Right forelimb (tissue), 1 donor: ENCODE data around the gene SRD5A1.
A peak's percentile ranks its signal among the peaks of the same experiment; 100 is the strongest.
"Not testable (repeated sequence)": the region's sequence is repeated elsewhere in the genome, so short reads cannot be mapped to it uniquely, and the experiment has no call there.

Experiments used
- DNase-seq: peaks from one replicate; pipeline ENCODE4 v3.0.0-alpha.2; 2018

Gene SRD5A1

GRCh38 chr5:6649186-6649585 is 15.9 kb downstream of the SRD5A1 start:
- DNase-seq, result no peak

DNA sequence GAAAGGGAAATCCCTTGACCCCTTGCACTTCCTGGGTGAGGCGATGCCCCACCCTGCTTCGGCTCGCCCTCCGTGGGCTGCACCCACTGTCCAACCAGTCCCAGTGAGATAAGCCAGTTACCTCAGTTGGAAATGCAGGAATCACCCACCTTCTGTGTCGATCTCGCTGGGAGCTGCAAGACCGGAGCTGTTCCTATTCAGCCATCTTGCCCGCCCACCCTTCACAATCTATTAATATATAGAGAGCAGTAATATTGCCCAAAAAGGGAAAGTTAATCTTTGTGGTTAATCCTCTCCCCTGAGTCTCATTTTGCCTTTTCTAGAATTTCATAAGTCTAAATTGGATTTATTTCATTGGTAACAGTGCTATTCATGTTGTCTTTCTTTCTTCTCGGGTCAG is 16.4 kb downstream of the SRD5A1 start:
- DNase-seq, result no peak

DNA sequence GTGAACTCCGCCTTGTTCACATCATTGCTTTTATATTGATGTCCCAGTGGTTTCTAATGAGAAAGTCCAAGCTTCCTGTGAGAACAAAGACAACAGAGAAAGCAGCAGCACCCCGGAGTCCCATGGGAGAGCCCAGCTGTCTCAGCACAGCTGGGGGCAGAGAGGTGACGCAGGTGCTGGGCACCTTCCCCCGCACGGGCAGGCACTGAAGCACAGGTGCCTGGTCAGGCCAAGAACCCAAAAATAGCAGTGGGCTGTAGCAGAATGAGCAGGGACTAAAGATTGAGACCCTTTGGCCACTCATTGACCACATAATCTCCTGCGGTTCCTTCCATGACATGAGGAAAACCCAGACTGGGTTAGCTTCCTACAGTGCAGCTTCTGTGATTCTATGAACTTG is 18.8 kb downstream of the SRD5A1 start:
- no peak for DNase-seq

- DNase-seq, result no peak
Measured at GRCh38 chr5:6655432-6655831, 22.2 kb downstream of the SRD5A1 start.

- no peak for DNase-seq
Measured at GRCh38 chr5:6656680-6657079, 23.4 kb downstream of the SRD5A1 start.

GRCh38 chr5:6659941-6660684 is 26.9 kb downstream of the SRD5A1 start:
- no peak for DNase-seq

DNA sequence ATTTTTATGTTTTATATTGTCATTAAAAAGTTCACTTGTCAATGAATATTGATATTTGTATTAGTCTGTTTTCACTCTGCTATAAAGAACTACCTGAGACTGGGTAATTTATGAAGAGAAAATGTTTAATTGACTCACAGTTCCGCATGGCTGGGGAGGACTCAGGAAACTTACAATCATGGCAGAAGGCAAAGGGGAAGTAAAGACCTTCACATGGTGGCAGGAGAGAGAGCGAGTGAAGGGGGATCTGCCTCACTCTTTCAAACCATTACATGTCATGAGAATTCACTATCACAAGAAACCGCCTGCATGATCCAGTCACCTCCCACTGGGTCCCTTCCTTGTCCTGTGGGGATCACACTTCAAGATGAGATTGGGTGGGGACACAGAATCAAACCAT is 27.4 kb downstream of the SRD5A1 start:
- no peak for DNase-seq

GRCh38 chr5:6666762-6667161 is 33.5 kb downstream of the SRD5A1 start:
- DNase-seq, result no peak

DNA sequence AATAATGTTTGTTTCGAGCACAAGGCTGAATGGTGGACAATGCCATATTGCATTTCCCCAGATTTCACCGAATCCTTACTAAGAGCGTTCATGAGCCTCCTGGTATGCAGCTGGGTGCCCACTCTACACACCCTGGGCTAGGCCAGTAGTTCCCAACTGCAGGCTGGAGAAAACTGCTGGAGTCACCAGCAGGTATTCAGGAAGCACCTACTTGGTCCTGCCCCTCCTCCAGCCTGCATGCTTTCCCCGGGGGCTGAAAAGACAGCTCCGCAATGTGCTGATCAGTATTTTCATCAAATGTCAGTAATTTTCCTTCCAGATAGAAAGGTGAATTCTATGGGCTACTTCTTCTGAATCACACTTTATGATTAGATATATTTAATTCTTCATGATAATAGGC is 34.4 kb downstream of the SRD5A1 start:
- no peak for DNase-seq

DNA sequence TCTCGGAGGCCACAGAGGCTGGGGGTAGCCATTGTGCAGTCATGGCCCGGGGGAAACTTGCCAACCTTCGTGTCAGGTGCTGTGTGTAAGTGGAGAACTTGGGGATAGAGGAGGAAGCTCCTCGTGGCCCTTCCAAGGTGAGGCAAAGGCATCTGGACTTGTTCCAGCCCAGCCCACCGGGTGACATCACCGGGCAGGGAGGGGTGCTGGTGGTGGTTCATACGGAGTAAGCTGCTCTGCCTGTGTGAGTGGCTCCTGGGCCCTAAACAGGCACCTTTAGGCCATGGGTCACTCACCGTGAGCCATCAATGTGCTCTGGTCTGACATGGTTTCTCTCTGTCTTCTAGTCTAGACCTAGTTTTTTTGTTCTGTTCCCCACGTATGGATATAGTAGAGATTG is 35.5 kb downstream of the SRD5A1 start:
- not testable (repeated sequence) for DNase-seq

- no peak for DNase-seq
Measured at GRCh38 chr5:6673031-6673430, 39.8 kb downstream of the SRD5A1 start.

DNA sequence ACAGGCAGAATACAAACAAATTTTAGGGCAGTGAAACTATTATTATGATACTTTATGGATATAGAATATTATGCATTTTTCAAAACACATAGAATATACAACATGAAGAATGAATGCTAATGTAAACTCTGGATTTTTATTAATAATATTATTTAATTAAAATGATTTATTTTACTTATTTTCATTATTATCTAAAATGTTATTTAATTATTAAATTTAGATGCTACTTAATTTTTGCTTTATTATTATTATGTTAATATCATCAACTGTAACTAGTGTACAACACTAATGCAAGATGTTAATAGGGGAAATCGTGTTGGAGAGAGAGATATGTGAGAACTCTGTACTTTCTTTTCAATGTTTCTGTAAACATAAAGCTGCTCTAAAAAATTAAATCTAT is 40.7 kb downstream of the SRD5A1 start:
- no peak for DNase-seq

- DNase-seq, result no peak
Measured at GRCh38 chr5:6674421-6674820, 41.2 kb downstream of the SRD5A1 start.

DNA sequence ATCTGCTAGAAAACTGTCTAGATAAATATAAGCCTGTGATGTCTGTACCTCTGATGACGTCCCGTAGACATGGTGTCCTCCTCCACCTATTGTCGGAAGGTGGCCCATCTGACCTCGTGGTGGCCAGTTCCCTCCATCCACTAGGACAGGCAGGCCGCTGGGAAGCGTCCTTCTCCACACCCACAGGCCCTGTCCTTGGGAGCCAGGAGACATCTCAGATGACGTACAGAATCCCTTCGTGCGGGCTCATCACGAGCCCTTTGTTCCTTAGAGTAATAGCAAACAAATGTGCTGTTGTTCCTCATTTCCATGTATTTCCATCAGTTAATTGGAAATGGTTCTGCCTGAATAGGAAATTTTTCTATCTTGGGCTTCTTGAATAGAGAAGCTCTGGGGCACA is 41.6 kb downstream of the SRD5A1 start:
- DNase-seq, result no peak

- DNase-seq, result no peak
Measured at GRCh38 chr5:6675784-6676491, 42.7 kb downstream of the SRD5A1 start.

GRCh38 chr5:6676702-6677101 is 43.5 kb downstream of the SRD5A1 start:
- DNase-seq, result no peak

GRCh38 chr5:6678385-6678784 is 45.1 kb downstream of the SRD5A1 start:
- no peak for DNase-seq

- no peak for DNase-seq
Measured at GRCh38 chr5:6680922-6681321, 47.7 kb downstream of the SRD5A1 start.

DNA sequence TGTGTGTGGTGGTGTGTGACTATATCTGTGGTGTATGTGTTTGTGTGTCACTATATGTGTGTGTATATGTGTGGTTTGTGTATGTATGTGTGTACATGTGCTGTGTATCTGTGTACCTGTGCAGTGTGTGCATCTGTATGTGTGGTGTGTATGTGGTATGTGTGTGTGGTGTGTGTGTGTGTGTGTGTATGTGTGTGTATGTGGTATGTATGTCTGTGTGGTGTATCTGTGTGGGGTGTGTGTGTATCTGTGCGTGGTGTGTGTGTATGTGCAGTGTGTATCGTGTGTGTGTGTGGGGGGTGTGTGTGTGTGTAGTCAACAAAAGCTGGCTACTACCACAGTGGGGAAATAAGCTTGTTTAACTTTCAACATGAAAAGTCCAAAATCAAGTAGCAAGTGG is 48.4 kb downstream of the SRD5A1 start:
- no peak for DNase-seq

- DNase-seq, result no peak
Measured at GRCh38 chr5:6682239-6682638, 49.0 kb downstream of the SRD5A1 start.

DNA sequence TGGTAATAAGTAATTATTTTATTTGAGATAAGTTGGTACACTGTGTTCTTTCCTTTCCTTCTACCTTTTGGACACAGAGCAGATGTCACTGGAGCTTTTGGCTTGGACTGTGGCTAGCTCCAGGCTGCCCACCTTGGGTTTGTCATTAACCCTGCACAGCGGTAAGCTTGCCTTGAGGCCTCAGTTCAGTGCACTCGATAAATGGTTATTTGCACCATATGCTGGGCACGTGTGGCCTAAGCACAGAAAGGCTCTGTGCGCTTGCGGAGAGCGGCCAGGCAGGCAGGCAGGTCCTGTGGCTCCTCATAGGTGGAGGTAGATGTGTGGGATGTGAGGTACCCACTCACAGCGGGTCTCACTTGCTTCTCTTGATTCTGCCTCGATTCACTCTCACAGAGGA is 50.0 kb downstream of the SRD5A1 start:
- DNase-seq, result no peak

- DNase-seq, result no peak
Measured at GRCh38 chr5:6684075-6684474, 50.8 kb downstream of the SRD5A1 start.

GRCh38 chr5:6686501-6686900 is 53.3 kb downstream of the SRD5A1 start:
- DNase-seq, result no peak

DNA sequence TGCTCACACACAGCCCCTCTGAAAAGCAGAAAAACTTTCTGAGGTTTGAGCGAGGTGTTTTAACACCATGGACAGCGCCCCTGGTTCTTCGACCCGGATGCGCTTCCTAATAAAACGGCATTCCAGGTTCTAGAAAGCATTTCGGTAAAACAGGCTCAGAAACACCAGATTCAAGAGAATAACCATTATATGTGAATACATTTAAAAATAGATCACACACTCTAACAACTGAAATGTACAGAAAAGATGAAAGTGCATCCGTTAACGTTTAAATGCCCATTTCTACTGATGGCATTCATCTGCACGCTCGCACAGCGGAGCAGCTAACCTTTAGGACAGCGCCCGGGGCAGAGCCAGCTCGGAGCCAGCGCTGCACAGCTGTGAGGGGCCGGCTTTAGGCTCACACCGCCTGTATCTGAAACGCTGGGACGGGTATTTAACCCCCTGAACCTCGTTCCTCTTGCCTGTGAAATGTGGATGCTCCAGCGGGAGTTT is 53.7 kb downstream of the SRD5A1 start:
- DNase-seq, result peak; percentile 64

DNA sequence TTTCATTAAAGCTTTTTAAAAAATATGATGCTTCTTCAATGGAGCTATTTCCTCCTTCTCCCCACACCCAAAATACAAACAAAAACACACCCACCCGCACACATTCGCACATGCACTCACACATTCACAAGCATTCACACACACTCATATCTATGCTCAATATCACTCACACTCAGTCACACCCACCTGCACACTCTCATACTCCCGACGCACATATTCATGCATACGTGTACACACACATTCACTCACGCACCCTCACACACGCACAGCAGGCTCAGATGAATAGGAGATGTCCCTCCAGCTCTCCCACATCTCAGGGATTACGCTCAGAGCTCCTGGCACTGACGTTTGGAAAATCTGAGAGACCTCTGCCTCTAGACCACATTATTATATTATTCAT is 54.3 kb downstream of the SRD5A1 start:
- no peak for DNase-seq
